GM12872 (cell line): Measurements from ENCODE around the gene IGF1R.

Experiments
- TF ChIP-seq, protein P1 (sequence below): IDR thresholded peaks from 3 replicates; pipeline ENCODE4 v1.5.1; 2011; ENCODE audit warnings: low read depth, mild to moderate bottlenecking, low read length, moderate library complexity; ENCODE audit not compliant: insufficient read depth

The IGF1R gene

DNA sequence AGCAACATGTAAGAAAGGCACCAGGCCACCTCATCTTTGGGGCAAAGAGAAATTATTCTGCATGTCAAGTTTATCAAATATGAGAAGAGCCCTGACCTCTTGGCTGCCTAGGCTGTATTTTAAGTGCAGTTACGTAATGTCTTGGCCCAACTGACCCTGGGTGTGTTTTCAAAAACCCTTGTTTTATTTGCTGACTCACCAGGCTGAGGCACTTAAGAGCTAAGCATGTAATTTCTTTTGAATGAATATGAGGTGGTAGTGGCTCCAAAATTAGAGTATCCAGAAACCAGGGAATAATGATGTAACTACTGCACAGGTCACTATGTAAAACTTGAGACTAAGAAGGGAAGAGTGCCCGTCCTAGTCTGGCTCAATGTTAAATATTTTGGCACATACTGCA is 335.0 kb downstream of the IGF1R start:
- TF ChIP-seq, protein P1, sequence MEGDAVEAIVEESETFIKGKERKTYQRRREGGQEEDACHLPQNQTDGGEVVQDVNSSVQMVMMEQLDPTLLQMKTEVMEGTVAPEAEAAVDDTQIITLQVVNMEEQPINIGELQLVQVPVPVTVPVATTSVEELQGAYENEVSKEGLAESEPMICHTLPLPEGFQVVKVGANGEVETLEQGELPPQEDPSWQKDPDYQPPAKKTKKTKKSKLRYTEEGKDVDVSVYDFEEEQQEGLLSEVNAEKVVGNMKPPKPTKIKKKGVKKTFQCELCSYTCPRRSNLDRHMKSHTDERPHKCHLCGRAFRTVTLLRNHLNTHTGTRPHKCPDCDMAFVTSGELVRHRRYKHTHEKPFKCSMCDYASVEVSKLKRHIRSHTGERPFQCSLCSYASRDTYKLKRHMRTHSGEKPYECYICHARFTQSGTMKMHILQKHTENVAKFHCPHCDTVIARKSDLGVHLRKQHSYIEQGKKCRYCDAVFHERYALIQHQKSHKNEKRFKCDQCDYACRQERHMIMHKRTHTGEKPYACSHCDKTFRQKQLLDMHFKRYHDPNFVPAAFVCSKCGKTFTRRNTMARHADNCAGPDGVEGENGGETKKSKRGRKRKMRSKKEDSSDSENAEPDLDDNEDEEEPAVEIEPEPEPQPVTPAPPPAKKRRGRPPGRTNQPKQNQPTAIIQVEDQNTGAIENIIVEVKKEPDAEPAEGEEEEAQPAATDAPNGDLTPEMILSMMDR, result no peak

- TF ChIP-seq, protein P1, result no peak
Measured at GRCh38 chr15:98986281-98986680, 337.9 kb downstream of the IGF1R start.

DNA sequence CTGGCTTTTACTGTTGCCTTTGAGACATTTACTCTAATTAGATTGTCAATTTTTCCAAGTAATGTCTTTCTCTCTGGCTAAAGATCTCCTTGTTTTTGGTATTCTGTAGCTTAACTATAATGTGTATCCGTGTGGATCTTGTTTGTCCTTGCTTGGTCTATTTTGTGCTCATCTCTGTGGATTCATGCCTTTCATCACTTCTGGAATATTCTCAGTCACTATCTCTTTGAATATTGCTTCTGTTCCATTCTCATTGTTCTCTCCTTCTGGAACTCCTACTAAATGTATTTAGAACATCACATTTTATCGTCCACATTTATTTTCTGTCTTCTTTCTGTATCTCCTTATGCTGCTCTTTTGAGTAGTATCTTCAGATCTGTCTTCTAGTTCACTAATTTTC is 346.6 kb downstream of the IGF1R start:
- TF ChIP-seq, protein P1, result no peak

GRCh38 chr15:98996169-98996568 is 347.8 kb downstream of the IGF1R start:
- TF ChIP-seq, protein P1, result no peak

DNA sequence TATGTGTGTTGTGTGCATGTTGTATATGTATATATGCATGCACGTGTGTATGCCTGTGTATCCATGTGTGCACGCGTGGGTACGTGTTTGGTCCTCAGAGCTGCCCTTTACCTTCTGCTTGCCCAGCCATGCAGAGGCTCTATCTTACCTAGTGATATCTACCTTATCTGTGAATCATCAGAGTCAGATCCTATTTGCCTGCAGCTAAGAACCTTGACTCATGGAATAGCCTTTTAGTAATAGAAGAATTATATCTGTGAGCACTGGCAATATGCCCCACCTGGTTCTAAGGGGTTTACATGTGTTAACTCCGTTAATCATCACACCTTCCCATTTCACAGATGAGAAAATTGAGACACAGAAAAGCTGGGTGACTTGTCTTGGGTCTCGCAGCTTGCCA is 348.3 kb downstream of the IGF1R start:
- TF ChIP-seq, protein P1, result no peak

- TF ChIP-seq, protein P1, result no peak
Measured at GRCh38 chr15:98997312-98997711, 349.0 kb downstream of the IGF1R start.

GRCh38 chr15:98997755-98998154 is 349.4 kb downstream of the IGF1R start:
- TF ChIP-seq, protein P1, result no peak

- TF ChIP-seq, protein P1, result no peak
Measured at GRCh38 chr15:98998279-98998678, 349.9 kb downstream of the IGF1R start.
